ENCODE data around the gene EPHB1.

DNA sequence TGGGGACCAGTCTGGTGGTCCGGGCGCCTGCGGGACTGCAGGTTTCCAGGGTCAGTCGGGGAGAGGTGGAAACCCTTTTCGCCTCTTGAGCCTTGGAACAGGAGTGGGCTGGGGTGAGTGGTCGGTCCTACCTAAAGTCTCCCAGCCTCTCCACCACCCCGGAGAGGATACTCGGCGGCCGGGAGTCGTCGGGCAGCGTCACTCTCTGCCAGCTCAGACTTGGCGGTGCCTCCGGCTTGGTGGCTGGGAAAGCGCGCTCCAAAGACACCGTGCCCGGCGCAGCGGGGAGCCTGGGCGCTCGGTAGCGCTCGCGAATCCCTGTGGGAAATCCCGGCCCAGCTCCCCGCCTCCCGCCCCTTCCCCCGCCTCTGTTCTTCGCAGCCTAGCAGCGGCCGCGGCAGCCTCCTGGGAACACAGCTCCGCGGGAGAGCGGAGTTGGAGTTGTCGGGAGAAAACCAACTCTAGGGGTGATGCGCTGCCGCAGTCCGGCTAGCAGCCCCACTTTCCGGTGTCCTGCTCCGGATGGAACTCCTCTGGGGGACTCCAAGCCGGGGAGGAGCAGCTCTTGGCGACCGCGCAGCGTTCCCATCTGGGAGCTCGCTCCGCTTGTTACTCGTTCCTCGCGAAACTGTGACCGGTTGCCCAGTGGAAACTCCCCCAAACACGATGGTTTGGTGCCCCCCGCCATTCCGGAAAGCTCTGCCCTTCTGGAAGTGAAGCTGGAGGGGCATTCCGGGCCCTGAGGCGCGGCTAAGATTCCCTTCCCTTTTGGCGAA, 1.4 kb downstream of the EPHB1 start:
- TF ChIP-seq, protein P1, sequence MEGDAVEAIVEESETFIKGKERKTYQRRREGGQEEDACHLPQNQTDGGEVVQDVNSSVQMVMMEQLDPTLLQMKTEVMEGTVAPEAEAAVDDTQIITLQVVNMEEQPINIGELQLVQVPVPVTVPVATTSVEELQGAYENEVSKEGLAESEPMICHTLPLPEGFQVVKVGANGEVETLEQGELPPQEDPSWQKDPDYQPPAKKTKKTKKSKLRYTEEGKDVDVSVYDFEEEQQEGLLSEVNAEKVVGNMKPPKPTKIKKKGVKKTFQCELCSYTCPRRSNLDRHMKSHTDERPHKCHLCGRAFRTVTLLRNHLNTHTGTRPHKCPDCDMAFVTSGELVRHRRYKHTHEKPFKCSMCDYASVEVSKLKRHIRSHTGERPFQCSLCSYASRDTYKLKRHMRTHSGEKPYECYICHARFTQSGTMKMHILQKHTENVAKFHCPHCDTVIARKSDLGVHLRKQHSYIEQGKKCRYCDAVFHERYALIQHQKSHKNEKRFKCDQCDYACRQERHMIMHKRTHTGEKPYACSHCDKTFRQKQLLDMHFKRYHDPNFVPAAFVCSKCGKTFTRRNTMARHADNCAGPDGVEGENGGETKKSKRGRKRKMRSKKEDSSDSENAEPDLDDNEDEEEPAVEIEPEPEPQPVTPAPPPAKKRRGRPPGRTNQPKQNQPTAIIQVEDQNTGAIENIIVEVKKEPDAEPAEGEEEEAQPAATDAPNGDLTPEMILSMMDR (IDR thresholded peaks at IDR 0.05), result no peak
- no peak for TF ChIP-seq POLR2A (IDR thresholded peaks at IDR 0.05)

Data from thyroid gland (tissue), 4 donors.